Lower leg skin (tissue), 3 donors: Measurements from ENCODE around the gene ICE1.
"Not testable (repeated sequence)": the region's sequence is repeated elsewhere in the genome, so short reads cannot be mapped to it uniquely, and the experiment has no call there.

ENCODE experiments used
- POLR2A ChIP-seq, 2 donors: fragments of 450-650 bp; IDR thresholded peaks; one replicate each; pipeline ENCODE4 v1.6.1; 2016 to 2017; ENCODE audit warnings: antibody characterized with exemption in 2 of 2, mild to moderate bottlenecking in 1 of 2, moderate library complexity in 1 of 2
- TF ChIP-seq, protein P1 (sequence below), 3 donors: fragments of 450-650 bp; IDR thresholded peaks; one replicate each; pipeline ENCODE4 v1.5.1; 2016; ENCODE audit warnings: antibody characterized with exemption in 3 of 3, mild to moderate bottlenecking in 3 of 3, moderate library complexity in 2 of 3

GRCh38 chr5:5413856-5414255 is 8.6 kb upstream of the ICE1 start:
- not testable (repeated sequence) for TF ChIP-seq POLR2A (IDR thresholded peaks at IDR 0.05)
- TF ChIP-seq, protein P1, sequence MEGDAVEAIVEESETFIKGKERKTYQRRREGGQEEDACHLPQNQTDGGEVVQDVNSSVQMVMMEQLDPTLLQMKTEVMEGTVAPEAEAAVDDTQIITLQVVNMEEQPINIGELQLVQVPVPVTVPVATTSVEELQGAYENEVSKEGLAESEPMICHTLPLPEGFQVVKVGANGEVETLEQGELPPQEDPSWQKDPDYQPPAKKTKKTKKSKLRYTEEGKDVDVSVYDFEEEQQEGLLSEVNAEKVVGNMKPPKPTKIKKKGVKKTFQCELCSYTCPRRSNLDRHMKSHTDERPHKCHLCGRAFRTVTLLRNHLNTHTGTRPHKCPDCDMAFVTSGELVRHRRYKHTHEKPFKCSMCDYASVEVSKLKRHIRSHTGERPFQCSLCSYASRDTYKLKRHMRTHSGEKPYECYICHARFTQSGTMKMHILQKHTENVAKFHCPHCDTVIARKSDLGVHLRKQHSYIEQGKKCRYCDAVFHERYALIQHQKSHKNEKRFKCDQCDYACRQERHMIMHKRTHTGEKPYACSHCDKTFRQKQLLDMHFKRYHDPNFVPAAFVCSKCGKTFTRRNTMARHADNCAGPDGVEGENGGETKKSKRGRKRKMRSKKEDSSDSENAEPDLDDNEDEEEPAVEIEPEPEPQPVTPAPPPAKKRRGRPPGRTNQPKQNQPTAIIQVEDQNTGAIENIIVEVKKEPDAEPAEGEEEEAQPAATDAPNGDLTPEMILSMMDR (IDR thresholded peaks at IDR 0.05): not testable (repeated sequence)
